ENCODE data around the gene C13orf46. TPM values are rescaled to one million over a fixed set of nuclear protein-coding genes. Genes with fewer than 3 reads are reported as not detected.
A peak's percentile ranks its signal among the peaks of the same experiment; 100 is the strongest.
"Not testable (repeated sequence)": the region's sequence is repeated elsewhere in the genome, so short reads cannot be mapped to it uniquely, and the experiment has no call there.

The C13orf46 gene
- total RNA-seq, 1 donor from 2014 or later: not detected

DNA sequence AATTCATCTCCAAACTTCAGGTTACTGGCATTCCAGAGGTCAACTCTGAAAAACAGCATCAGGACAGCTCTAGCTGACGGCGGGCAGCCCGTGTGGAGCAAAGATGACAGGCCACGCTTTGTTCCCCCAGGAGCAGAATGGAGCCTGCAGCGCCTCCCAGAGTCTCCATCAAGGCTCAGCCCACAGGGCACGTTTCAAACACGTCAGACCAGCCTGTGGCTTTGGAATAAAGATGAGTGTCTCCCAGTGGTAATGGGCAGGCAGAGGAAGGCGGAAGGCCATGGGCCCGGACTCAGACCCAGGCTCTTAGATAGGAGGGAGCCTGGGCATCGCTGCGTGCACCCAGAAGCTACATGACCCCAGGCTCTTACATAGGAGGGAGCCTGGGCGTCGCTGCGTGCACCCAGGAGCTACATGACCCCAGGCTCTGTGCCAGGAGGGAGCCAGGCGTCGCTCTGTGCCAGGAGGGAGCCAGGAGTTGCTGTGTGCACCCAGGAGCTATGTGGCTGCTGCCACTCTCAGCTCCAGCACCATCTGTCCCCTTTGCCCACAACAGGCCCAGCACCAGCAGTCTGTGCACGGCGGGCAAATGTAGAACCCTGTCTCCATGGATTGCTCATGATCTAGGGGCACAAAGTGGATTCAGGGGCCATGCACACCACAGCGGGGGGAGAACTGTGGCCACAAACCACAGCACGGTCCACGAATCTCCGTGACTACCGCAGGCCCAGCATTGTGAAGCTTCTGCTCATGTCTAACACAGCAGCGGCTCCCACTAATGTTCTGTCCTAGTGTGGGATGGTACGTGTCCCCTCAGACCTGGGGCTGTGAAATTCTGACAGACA, 47.8 kb upstream of the C13orf46 start:
- DNase-seq (ENCODE audit: low spot score): no peak
- Histone ChIP-seq H3K9me3 (ENCODE audit: low read depth) (no peaks in the 10 kb centered on the region), H3K27me3 (no peaks in the 10 kb centered on the region), H3K79me2 (ENCODE audit: low read depth) (no peaks in the 10 kb centered on the region), H2AFZ (replicated peaks) (no peak overlapping the region), H3K4me1 (peaks cover 13% of the 10 kb centered on the region), H3K27ac (no peak overlapping the region), H3K9ac (no peak overlapping the region), H4K20me1 (ENCODE audit: low read depth) (no peaks in the 10 kb centered on the region), H3K36me3 (no peaks in the 10 kb centered on the region), H3K4me2 (no peak overlapping the region), H3K4me3 (no peak overlapping the region), H3F3A (ENCODE audit: low read depth) (no peaks in the 10 kb centered on the region)
- Mint-ChIP-seq H3K4me3 (no peak overlapping the region), H3K27me3 (ENCODE audit: insufficient read depth, low read depth) (peaks cover 5% of the 10 kb centered on the region), H3K9me3 (no peaks in the 10 kb centered on the region), H3K36me3 (peaks cover 7% of the 10 kb centered on the region), H3K4me1 (peaks cover 21% of the 10 kb centered on the region), H3K27ac (no peak overlapping the region)
- no peak for TF ChIP-seq EZH2phosphoT487 (IDR thresholded peaks at IDR 0.05)
- TF ChIP-seq, protein P1, sequence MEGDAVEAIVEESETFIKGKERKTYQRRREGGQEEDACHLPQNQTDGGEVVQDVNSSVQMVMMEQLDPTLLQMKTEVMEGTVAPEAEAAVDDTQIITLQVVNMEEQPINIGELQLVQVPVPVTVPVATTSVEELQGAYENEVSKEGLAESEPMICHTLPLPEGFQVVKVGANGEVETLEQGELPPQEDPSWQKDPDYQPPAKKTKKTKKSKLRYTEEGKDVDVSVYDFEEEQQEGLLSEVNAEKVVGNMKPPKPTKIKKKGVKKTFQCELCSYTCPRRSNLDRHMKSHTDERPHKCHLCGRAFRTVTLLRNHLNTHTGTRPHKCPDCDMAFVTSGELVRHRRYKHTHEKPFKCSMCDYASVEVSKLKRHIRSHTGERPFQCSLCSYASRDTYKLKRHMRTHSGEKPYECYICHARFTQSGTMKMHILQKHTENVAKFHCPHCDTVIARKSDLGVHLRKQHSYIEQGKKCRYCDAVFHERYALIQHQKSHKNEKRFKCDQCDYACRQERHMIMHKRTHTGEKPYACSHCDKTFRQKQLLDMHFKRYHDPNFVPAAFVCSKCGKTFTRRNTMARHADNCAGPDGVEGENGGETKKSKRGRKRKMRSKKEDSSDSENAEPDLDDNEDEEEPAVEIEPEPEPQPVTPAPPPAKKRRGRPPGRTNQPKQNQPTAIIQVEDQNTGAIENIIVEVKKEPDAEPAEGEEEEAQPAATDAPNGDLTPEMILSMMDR (IDR thresholded peaks at IDR 0.05): peak; percentile 5

DNA sequence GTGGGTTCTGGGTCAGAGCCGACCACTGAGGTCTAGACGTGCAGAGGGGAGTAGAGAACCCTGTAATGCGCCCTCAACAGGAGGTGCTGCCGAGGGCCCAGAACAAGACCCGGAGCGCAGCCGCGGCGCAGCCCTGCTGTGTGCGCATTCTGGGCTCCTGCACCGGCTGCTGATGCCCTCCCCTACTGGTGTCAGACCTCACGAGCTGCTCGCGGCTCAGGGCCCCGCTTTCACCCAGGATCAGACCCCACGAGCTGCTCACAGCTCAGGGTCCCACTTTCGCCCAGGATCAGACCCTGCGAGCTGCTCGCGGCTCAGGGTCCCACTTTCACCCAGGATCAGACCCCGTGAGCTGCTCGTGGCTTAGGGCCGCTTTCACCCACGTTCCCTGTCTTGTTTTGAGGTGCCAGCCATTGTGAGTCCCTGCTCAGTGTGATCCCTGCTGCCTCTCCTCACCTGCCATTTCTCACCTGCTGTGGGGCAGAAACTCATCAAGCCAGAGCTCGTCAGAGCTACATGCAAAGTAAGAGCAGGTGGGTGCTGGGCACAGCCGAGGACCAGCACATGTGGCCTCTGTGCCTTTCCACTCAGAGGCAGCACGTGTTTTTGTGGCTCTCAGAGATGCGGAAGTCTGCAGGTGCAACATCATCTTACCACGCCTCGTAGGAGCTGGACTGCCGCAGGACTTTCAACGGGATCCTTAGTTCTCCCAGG, 47.0 kb upstream of the C13orf46 start:
- H3K27ac Mint-ChIP-seq: peak overlapping the region; percentile 69
- DNase-seq (ENCODE audit: low spot score): no peak
- H3K4me1 Mint-ChIP-seq: peaks cover 16% of the 10 kb centered on the region
- H3K36me3 Mint-ChIP-seq: peaks cover 10% of the 10 kb centered on the region
- TF ChIP-seq EZH2phosphoT487 (IDR thresholded peaks at IDR 0.05) (no peak), EZH2 (IDR thresholded peaks at IDR 0.05) (no peak)
- TF ChIP-seq, protein P1 (IDR thresholded peaks at IDR 0.05): no peak
- H3K79me2 ChIP-seq (ENCODE audit: low read depth): no peaks in the 10 kb centered on the region
- H3K4me3 Mint-ChIP-seq: no peak overlapping the region
- no peak overlapping the region for H3K9ac ChIP-seq
- H3K4me2 ChIP-seq: no peak overlapping the region
- H3K36me3 ChIP-seq: no peaks in the 10 kb centered on the region
- no peaks in the 10 kb centered on the region for H4K20me1 ChIP-seq (ENCODE audit: low read depth)
- H3K9me3 ChIP-seq (ENCODE audit: low read depth): no peaks in the 10 kb centered on the region
- H3K9me3 Mint-ChIP-seq: no peaks in the 10 kb centered on the region
- H3K27ac ChIP-seq: no peak overlapping the region
- H3K4me1 ChIP-seq: peaks cover 8% of the 10 kb centered on the region
- H3K27me3 ChIP-seq: no peaks in the 10 kb centered on the region
- peaks cover 7% of the 10 kb centered on the region for H3K27me3 Mint-ChIP-seq (ENCODE audit: insufficient read depth, low read depth)
- no peak overlapping the region for H2AFZ ChIP-seq (replicated peaks)
- no peaks in the 10 kb centered on the region for H3F3A ChIP-seq (ENCODE audit: low read depth)
- H3K4me3 ChIP-seq: no peak overlapping the region

DNA sequence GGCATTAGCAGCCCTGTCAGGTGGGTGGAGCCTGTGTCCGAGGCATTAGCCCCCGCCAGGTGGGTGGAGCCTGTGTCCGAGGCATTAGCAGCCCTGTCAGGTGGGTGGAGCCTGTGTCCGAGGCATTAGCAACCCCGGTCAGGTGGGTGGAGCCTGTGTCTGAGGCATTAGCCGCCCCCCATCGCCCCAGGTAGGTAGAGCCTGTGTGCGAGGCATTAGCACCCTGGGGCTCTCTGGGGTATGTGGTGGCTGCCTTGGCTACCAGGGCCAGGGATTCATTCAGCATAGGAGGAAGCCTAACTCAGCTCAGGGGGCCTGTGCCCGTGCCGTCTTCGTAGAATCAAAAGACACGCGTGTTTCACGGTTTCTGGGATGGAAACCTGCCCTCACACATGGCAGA, 46.3 kb upstream of the C13orf46 start:
- DNase-seq (ENCODE audit: low spot score); H3K27me3 Mint-ChIP-seq (ENCODE audit: insufficient read depth, low read depth); H2AFZ ChIP-seq (replicated peaks); H3K79me2 ChIP-seq (ENCODE audit: low read depth); H3K4me3 ChIP-seq; H3K36me3 ChIP-seq; H3K9me3 Mint-ChIP-seq; H3K4me3 Mint-ChIP-seq; H3F3A ChIP-seq (ENCODE audit: low read depth); H3K27ac ChIP-seq; H3K4me1 ChIP-seq; H3K9ac ChIP-seq; H3K9me3 ChIP-seq (ENCODE audit: low read depth); H3K27me3 ChIP-seq; H4K20me1 ChIP-seq (ENCODE audit: low read depth); H3K4me2 ChIP-seq: not testable (repeated sequence)
- Mint-ChIP-seq H3K4me1 (peaks cover 12% of the 10 kb centered on the region), H3K27ac (peak overlapping the region; percentile 69), H3K36me3 (peaks cover 10% of the 10 kb centered on the region)

DNA sequence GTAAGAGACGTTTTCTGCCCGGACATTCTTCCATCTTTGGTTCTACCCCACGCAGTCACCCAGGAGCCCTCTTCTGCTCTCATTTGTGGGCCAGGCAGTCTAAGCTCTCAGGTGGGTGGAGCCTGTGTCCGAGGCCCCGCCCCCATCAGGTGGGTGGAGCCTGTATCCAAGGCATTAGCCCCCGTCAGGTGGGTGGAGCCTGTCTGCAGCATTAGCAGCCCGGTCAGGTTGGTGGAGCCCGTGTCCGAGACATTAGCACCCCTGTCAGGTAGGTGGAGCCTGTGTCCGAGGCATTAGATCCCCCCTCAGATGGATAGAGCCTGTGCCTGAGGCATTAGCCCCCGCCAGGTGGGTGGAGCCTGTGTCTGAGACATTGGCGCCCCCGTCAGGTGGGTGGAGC, 45.5 kb upstream of the C13orf46 start:
- Mint-ChIP-seq H3K4me3 (no peak overlapping the region), H3K9me3 (no peaks in the 10 kb centered on the region), H3K27me3 (ENCODE audit: insufficient read depth, low read depth) (peaks cover 7% of the 10 kb centered on the region), H3K36me3 (peaks cover 10% of the 10 kb centered on the region), H3K4me1 (peaks cover 10% of the 10 kb centered on the region), H3K27ac (no peak overlapping the region)
- Histone ChIP-seq H3K79me2 (ENCODE audit: low read depth) (no peaks in the 10 kb centered on the region), H3K9me3 (ENCODE audit: low read depth) (no peaks in the 10 kb centered on the region), H3K36me3 (no peaks in the 10 kb centered on the region), H3K4me3 (no peak overlapping the region), H3K27ac (no peak overlapping the region), H3K27me3 (no peaks in the 10 kb centered on the region), H3K4me1 (no peaks in the 10 kb centered on the region), H2AFZ (replicated peaks) (no peak overlapping the region), H4K20me1 (ENCODE audit: low read depth) (no peaks in the 10 kb centered on the region), H3F3A (ENCODE audit: low read depth) (no peaks in the 10 kb centered on the region), H3K4me2 (no peak overlapping the region), H3K9ac (no peak overlapping the region)
- TF ChIP-seq EZH2phosphoT487 (IDR thresholded peaks at IDR 0.05): no peak
- TF ChIP-seq EZH2 (IDR thresholded peaks at IDR 0.05): no peak
- TF ChIP-seq, protein P1 (IDR thresholded peaks at IDR 0.05): no peak
- DNase-seq (ENCODE audit: low spot score): peak; percentile 17
